Peyer's patch (tissue), 4 donors: ENCODE results near the gene TMEM170A. TPM values are rescaled to one million over a fixed set of nuclear protein-coding genes. Genes with fewer than 3 reads are reported as not detected.
A peak's percentile ranks its signal among the peaks of the same experiment; 100 is the strongest.
"Not testable (repeated sequence)": the region's sequence is repeated elsewhere in the genome, so short reads cannot be mapped to it uniquely, and the experiment has no call there.

Experiments used
- DNase-seq, 3 donors: peaks; one replicate each; pipeline ENCODE4 v3.0.0-alpha.2; 2017 to 2019
- H3K27ac ChIP-seq, 4 donors: fragments of 200-600 bp; sonication (generic); one replicate each; pipeline ENCODE4 v1.5.1; 2016 to 2019
- H3K27me3 ChIP-seq, 2 donors: fragments of 200-600 bp; sonication (generic); one replicate each; pipeline ENCODE4 v1.5.1; 2019
- H3K36me3 ChIP-seq, 3 donors: fragments of 200-600 bp; sonication (generic); one replicate each; pipeline ENCODE4 v1.5.1; 2016 to 2019
- H3K4me1 ChIP-seq, 4 donors: fragments of 200-600 bp; sonication (generic); one replicate each; pipeline ENCODE4 v1.5.1; 2016 to 2019
- H3K4me3 ChIP-seq, 4 donors: fragments of 200-600 bp; sonication (generic); 1 replicate in 3 of 4; 2 replicates in 1 of 4; pipeline ENCODE4 v1.5.1; 2016 to 2019; ENCODE audit warnings: mild to moderate bottlenecking in 1 of 4
- H3K9me3 ChIP-seq, 4 donors: fragments of 200-600 bp; sonication (generic); one replicate each; pipeline ENCODE4 v1.5.1; 2016 to 2019; ENCODE audit warnings: mild to moderate bottlenecking in 1 of 4
- POLR2A ChIP-seq, 2 donors: fragments of 450-650 bp; IDR thresholded peaks; one replicate each; pipeline ENCODE4 v1.5.1; 2017; ENCODE audit warnings: antibody characterized with exemption in 2 of 2, mild to moderate bottlenecking in 2 of 2, moderate library complexity in 2 of 2
- total RNA-seq, 4 donors: library from RNA; depleted of rRNA; stranded (reverse); fragments of >200 nt; gene quantifications; one replicate each; pipeline ENCODE4 v1.1.0, GENCODE V29; 2016
- TF ChIP-seq, protein P1 (sequence below), 6 experiments: fragments of 450-650 bp in 4 of 6; fragments of 200-600 bp in 2 of 6; sonication (generic) in 1 of 6; IDR thresholded peaks; one replicate each; pipeline ENCODE4 v1.5.1; 2017 to 2019; ENCODE audit warnings: antibody characterized with exemption in 6 of 6, mild to moderate bottlenecking in 3 of 6, moderate library complexity in 1 of 6

TMEM170A gene
- total RNA-seq, 4 donors from 2014 or later = 37.1 to 95.1 (median 62.8) TPM

DNA sequence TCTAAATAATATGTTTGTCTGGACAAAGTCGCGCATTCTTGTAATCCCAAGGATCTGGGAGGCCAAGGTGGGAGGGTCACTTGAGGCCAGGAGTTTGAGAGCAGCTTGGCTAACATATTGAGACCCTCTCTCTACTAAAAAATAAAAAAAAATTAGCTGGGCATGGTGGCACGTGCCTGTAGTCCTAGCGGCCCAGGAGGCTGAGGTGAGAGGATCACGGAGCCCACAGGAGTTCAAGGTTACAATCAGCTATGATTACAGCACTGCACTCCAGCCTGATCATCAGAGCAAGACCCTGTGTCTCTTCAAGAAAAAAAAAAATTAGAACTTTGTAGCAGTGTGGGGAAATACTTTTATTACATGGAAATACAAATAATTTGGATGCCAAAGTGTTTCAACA, 36.9 kb upstream of the TMEM170A start:
- H3K27me3 ChIP-seq = no peaks in the 10 kb centered on the region
- H3K9me3 ChIP-seq = no peaks in the 10 kb centered on the region
- no peak overlapping the region for H3K4me3 ChIP-seq
- no peak for DNase-seq
- H3K36me3 ChIP-seq = no peaks in the 10 kb centered on the region
- H3K4me1 ChIP-seq = no peaks in the 10 kb centered on the region
- peak overlapping the region in 1 of 4 donors; percentile 26 for H3K27ac ChIP-seq
- TF ChIP-seq, protein P1, sequence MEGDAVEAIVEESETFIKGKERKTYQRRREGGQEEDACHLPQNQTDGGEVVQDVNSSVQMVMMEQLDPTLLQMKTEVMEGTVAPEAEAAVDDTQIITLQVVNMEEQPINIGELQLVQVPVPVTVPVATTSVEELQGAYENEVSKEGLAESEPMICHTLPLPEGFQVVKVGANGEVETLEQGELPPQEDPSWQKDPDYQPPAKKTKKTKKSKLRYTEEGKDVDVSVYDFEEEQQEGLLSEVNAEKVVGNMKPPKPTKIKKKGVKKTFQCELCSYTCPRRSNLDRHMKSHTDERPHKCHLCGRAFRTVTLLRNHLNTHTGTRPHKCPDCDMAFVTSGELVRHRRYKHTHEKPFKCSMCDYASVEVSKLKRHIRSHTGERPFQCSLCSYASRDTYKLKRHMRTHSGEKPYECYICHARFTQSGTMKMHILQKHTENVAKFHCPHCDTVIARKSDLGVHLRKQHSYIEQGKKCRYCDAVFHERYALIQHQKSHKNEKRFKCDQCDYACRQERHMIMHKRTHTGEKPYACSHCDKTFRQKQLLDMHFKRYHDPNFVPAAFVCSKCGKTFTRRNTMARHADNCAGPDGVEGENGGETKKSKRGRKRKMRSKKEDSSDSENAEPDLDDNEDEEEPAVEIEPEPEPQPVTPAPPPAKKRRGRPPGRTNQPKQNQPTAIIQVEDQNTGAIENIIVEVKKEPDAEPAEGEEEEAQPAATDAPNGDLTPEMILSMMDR (IDR thresholded peaks at IDR 0.05) = no peak
- TF ChIP-seq POLR2A (IDR thresholded peaks at IDR 0.05) = no peak

DNA sequence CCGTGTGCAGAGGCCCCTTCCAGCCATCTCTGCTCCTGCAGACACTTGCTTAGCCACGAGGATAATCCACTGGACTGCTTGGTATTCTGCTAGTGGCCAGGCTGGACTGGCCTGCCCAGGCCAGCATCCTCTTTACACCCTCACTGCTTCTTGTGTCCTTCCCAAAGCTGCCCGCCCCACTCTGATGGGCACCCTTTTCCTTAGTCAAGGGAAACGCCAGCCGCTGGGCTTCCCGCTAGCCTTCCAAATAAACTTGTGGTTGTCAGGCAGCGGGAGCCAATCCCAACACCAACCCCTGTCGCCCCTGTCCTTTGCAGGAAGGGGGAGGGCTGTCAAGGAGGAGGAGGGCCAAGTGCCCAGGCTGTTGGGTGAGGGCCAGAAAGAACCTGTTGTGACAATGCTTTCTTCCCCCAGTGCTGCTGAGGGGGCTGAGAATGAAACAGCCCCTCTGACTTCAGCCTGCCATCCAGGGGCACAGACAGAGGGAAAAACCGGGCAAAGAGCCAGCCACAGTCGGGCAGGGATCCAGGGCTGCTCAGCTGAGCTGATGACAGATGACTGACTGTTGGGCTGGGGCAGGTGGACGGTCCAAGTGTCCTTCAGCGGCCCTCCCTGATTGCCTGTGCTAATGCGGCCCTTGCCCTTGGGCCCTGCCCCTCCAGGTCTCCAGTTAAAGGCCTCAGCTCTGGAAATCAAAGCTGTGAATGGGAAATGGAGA, 34.3 kb upstream of the TMEM170A start:
- not testable (repeated sequence) for H3K27ac ChIP-seq, H3K36me3 ChIP-seq, H3K27me3 ChIP-seq, H3K9me3 ChIP-seq, H3K4me3 ChIP-seq
- H3K4me1 ChIP-seq = peaks cover 0 to 15% (median 6%) of the 10 kb centered on the region in 4 donors
- peak in 2 of 3 donors; percentile 70 to 78 for DNase-seq

DNA sequence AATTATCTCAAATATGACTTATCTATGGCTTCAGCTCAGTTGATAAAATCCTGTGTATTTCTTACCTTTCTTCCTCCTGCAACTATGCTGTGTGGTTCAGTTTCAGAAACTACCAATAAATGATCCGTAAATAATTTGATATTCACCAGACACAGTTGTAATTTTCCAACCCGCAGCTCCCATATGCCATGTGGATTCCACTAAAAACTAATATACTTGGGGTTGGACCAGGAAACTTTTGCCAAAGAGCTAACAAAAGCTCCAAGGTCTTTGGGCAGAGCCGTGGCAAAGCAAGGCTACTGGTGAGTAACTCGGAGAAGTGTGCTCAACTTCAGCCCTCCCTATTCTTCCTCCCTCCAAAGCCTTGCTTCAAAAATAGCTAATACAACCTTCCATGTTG, 33.1 kb upstream of the TMEM170A start:
- no peaks in the 10 kb centered on the region for H3K9me3 ChIP-seq
- H3K4me3 ChIP-seq = no peak overlapping the region
- DNase-seq = no peak
- no peak overlapping the region for H3K27ac ChIP-seq
- peaks cover 0 to 15% (median 6%) of the 10 kb centered on the region in 4 donors for H3K4me1 ChIP-seq
- H3K27me3 ChIP-seq = no peaks in the 10 kb centered on the region
- TF ChIP-seq, protein P1 (IDR thresholded peaks at IDR 0.05) = no peak
- TF ChIP-seq POLR2A (IDR thresholded peaks at IDR 0.05) = no peak
- no peaks in the 10 kb centered on the region for H3K36me3 ChIP-seq

DNA sequence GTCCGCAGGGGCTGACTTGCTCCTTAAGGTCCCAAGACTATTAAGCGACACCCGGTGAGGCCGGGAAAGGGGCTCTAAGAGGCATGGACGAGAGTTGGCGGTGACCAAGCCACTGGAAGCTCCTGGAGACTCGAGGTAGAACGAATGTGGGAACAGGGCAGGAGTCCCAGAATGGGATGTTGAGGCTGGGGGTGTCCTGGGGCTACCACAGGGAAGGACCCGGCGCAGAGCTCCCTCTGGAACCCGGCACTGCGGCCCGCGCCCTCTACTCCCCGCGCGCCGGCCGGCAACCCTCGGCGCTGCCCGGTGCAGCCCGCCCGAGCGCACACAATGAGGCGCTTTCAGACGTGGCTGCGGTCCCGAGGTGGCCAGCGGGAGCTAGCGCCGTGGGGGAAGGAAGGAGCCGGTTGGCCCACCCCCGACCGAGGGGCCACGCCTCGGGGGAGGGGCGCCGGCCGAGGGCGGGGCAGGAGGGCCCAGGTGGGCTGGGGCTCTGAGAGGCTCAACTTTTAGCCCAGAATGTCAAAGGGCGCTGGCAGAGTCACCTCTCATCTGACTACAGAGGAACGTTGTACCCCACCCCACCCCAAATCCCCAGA, 30.7 kb upstream of the TMEM170A start, which contains the start of gene CHST6:
CHST6 (minus strand) TSS at position 366 of the 599 bp plus-strand sequence. CDS start 15,613 bp downstream, outside the sequence.
- Histone ChIP-seq H3K36me3 (no peaks in the 10 kb centered on the region), H3K9me3 (no peaks in the 10 kb centered on the region), H3K4me1 (peaks cover 0 to 19% (median 6%) of the 10 kb centered on the region in 4 donors), H3K27me3 (no peaks in the 10 kb centered on the region), H3K27ac (no peak within 1 kb of the TSS), H3K4me3 (peak within 1 kb of the TSS; percentile 12 to 44 (median 38))
- TF ChIP-seq POLR2A (IDR thresholded peaks at IDR 0.05) = no peak
- TF ChIP-seq, protein P1 (IDR thresholded peaks at IDR 0.05) = no peak
- peak in 1 of 3 donors; percentile 65 for DNase-seq

DNA sequence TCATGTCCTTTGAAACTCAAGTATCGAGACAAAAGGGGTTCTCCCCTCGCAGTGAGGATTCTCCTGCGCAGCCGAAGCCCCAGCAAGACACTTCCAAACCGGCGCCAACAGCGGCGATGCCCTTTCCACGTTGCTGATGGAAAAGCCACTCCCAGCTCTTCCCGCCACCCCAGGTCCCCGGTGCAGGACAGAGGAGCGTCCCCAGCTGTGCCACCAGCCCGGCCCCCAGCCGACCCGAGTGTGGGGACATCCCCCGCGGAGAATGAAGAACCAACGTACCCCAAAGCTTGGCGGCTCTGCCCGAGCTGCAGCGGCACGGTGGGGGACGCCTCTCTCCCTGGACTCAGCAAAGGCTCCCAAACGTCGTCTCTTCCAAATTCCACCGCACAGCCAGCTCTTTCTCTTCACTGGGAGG, 30.2 kb upstream of the TMEM170A start:
- TF ChIP-seq, protein P1 (IDR thresholded peaks at IDR 0.05) = no peak
- no peak for TF ChIP-seq POLR2A (IDR thresholded peaks at IDR 0.05)
- peak overlapping the region; percentile 12 to 44 (median 38) for H3K4me3 ChIP-seq
- H3K27me3 ChIP-seq = no peaks in the 10 kb centered on the region
- H3K9me3 ChIP-seq = no peaks in the 10 kb centered on the region
- DNase-seq = no peak
- H3K4me1 ChIP-seq = peaks cover 0 to 19% (median 6%) of the 10 kb centered on the region in 4 donors
- H3K36me3 ChIP-seq = no peaks in the 10 kb centered on the region
- no peak overlapping the region for H3K27ac ChIP-seq

DNA sequence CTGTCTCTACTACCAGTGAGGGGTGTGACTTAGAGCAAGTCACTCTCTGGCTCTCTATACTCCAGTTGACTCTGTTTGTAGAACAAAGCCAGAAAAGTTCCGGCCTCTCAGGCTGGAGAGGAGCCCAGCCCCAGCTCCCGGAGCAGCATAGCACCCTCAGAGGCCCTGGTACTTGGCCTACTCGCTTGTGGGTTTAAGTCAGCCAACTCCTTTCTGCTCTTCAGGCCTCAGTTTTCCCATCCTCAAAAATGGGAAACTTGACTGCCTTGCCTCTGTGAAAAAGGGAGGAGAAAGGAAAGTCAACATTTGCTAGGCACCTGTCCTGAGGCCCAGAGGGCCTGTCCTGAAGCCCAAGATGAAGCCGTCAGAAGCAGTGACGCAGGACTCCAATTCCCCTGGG, 29.7 kb upstream of the TMEM170A start:
- Histone ChIP-seq H3K4me3 (peak overlapping the region in 1 of 4 donors; percentile 44), H3K4me1 (peaks cover 0 to 19% (median 6%) of the 10 kb centered on the region in 4 donors), H3K9me3 (no peaks in the 10 kb centered on the region), H3K27ac (no peak overlapping the region), H3K36me3 (no peaks in the 10 kb centered on the region), H3K27me3 (no peaks in the 10 kb centered on the region)
- no peak for DNase-seq
- no peak for TF ChIP-seq POLR2A (IDR thresholded peaks at IDR 0.05)
- TF ChIP-seq, protein P1 (IDR thresholded peaks at IDR 0.05) = no peak
